ENCODE results near the gene POU2F1. TPM values are rescaled to one million over a fixed set of nuclear protein-coding genes. Genes with fewer than 3 reads are reported as not detected.

POU2F1 gene
- total and polyA plus RNA-seq, 2 donors (not counting 1 experiment from before 2014, with no cell fraction given): 5.2 to 48.8 TPM

DNA sequence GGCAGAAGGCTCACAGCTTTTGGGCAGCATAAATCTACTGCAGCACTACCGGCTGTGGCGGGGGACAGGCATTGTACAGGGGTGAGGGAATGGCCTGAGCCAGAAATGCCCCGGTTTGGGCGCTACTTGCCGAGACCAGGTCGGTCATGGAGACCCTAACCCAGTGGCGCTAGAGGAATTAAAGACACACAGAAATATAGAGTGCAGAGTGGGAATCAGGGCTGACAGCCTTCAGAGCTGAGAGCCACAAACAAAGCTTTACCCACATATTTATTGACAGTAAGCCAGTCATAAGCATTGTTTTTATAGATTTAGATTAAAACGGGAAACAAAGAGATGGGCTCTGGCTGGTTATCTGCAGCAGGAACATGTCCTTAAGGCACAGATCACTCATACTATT is 101.8 kb downstream of the POU2F1 start:
- H3K27ac ChIP-seq (ENCODE audit: low read length in 2 of 2): no peak overlapping the region
- no peak for TF ChIP-seq EZH2 (IDR thresholded peaks at IDR 0.05; ENCODE audit: borderline replicate concordance, insufficient read depth, low read depth, low read length, poor library complexity, severe bottlenecking)
- TF ChIP-seq CTCF (IDR thresholded peaks at IDR 0.05): no peak
- intact Hi-C loops (cut with micrococcal nuclease): loop anchor here (10.0 kb wide), 1 partner anchor 112 kb away; no protein-coding TSS in a partner anchor
- H3K79me2 ChIP-seq (ENCODE audit: control insufficient read depth, insufficient read depth, low read length): peaks cover 31% of the 10 kb centered on the region
- H3K27ac Mint-ChIP-seq: no peak overlapping the region
- ATAC-seq (ENCODE audit: low read depth): no peak
- H3K4me1 Mint-ChIP-seq: peaks cover 8% of the 10 kb centered on the region
- H3K9me3 ChIP-seq (ENCODE audit: control extremely low read depth in 1 of 3, control insufficient read depth in 2 of 3, insufficient read depth in 1 of 3, low read length in 2 of 3): peaks cover 13 to 77% (median 33%) of the 10 kb centered on the region in 3 donors
- peaks cover 0 to 4% of the 10 kb centered on the region in 2 donors for H3K4me1 ChIP-seq (ENCODE audit: control insufficient read depth in 2 of 2, insufficient read depth in 2 of 2, low read length in 2 of 2)
- POLR2A ChIA-PET: no interaction called here
- WGBS (ENCODE audit: insufficient coverage): 94% methylated on average over 6 of the region's 8 CpGs
- H3K9ac ChIP-seq (ENCODE audit: low read length): no peak overlapping the region
- H3K27me3 Mint-ChIP-seq: no peaks in the 10 kb centered on the region
- DNase-seq: no peak
- H3K4me3 ChIP-seq (ENCODE audit: control extremely low read depth in 1 of 5, extremely low read depth in 1 of 5, insufficient read depth in 1 of 5, low read depth in 2 of 5, low read length in 4 of 5): no peak overlapping the region
- H3K27me3 ChIP-seq (replicated peaks in 1 of 4; ENCODE audit: control extremely low read depth in 1 of 4, control insufficient read depth in 3 of 4, insufficient read depth in 4 of 4, low read length in 3 of 4): no peaks in the 10 kb centered on the region
- H4K20me1 ChIP-seq (ENCODE audit: control insufficient read depth, insufficient read depth, low read length, poor library complexity, severe bottlenecking): no peaks in the 10 kb centered on the region
- CTCF ChIA-PET: no interaction called here
- peaks cover 6 to 9% of the 10 kb centered on the region in 2 experiments for H3K36me3 ChIP-seq (replicated peaks in 1 of 2; ENCODE audit: control extremely low read depth in 1 of 2, control insufficient read depth in 1 of 2, extremely low read depth in 1 of 2, insufficient read depth in 2 of 2, low read length in 1 of 2)
- no peak overlapping the region for H3K4me3 Mint-ChIP-seq
- peaks cover 36% of the 10 kb centered on the region for H3K9me3 Mint-ChIP-seq (ENCODE audit: insufficient read depth)
- H3K4me2 ChIP-seq (replicated peaks; ENCODE audit: low read depth, low read length, poor library complexity, severe bottlenecking): no peak overlapping the region
- H2AFZ ChIP-seq (ENCODE audit: insufficient read depth, low read depth, low read length, poor library complexity, severe bottlenecking): no peak overlapping the region

GRCh38 chr1:167325151-167325550 is 104.5 kb downstream of the POU2F1 start:
- no CpG with 5 or more reads among the region's 1 CpG for WGBS (ENCODE audit: insufficient coverage)
- intact Hi-C loops (cut with micrococcal nuclease): loop anchor here (5.0 to 10.0 kb wide), 2 partner anchors 58 to 110 kb away; no protein-coding TSS in a partner anchor
- Histone ChIP-seq H3K79me2 (ENCODE audit: control insufficient read depth, insufficient read depth, low read length) (peaks cover 35% of the 10 kb centered on the region), H3K4me1 (ENCODE audit: control insufficient read depth in 2 of 2, insufficient read depth in 2 of 2, low read length in 2 of 2) (peaks cover 13 to 18% of the 10 kb centered on the region in 2 donors), H3K27me3 (replicated peaks in 1 of 4; ENCODE audit: control extremely low read depth in 1 of 4, control insufficient read depth in 3 of 4, insufficient read depth in 4 of 4, low read length in 3 of 4) (no peaks in the 10 kb centered on the region), H3K9ac (ENCODE audit: low read length) (no peak overlapping the region), H3K4me2 (replicated peaks; ENCODE audit: low read depth, low read length, poor library complexity, severe bottlenecking) (no peak overlapping the region), H3K27ac (ENCODE audit: low read length in 2 of 2) (no peak overlapping the region), H3K4me3 (ENCODE audit: control extremely low read depth in 1 of 5, extremely low read depth in 1 of 5, insufficient read depth in 1 of 5, low read depth in 2 of 5, low read length in 4 of 5) (no peak overlapping the region), H3K9me3 (ENCODE audit: control extremely low read depth in 1 of 3, control insufficient read depth in 2 of 3, insufficient read depth in 1 of 3, low read length in 2 of 3) (peaks cover 10 to 66% (median 29%) of the 10 kb centered on the region in 3 donors), H3K36me3 (replicated peaks in 1 of 2; ENCODE audit: control extremely low read depth in 1 of 2, control insufficient read depth in 1 of 2, extremely low read depth in 1 of 2, insufficient read depth in 2 of 2, low read length in 1 of 2) (peaks cover 6 to 7% of the 10 kb centered on the region in 2 experiments), H2AFZ (ENCODE audit: insufficient read depth, low read depth, low read length, poor library complexity, severe bottlenecking) (no peak overlapping the region), H4K20me1 (ENCODE audit: control insufficient read depth, insufficient read depth, low read length, poor library complexity, severe bottlenecking) (no peaks in the 10 kb centered on the region)
- ATAC-seq (ENCODE audit: low read depth): no peak
- H3K9me3 Mint-ChIP-seq (ENCODE audit: insufficient read depth): peaks cover 20% of the 10 kb centered on the region
- TF ChIP-seq CTCF (IDR thresholded peaks at IDR 0.05) (no peak), EZH2 (IDR thresholded peaks at IDR 0.05; ENCODE audit: borderline replicate concordance, insufficient read depth, low read depth, low read length, poor library complexity, severe bottlenecking) (no peak)
- CTCF ChIA-PET: no interaction called here
- peaks cover 27% of the 10 kb centered on the region for H3K4me1 Mint-ChIP-seq
- H3K4me3 Mint-ChIP-seq: no peak overlapping the region
- no peak for DNase-seq
- H3K27me3 Mint-ChIP-seq: no peaks in the 10 kb centered on the region
- POLR2A ChIA-PET: interaction anchor here (0.7 kb wide), 1 partner anchor 311 kb away, joined by 3 read pairs; no protein-coding TSS in a partner anchor
- H3K27ac Mint-ChIP-seq: no peak overlapping the region
